Gastrocnemius medialis (tissue), 4 donors: Measurements from ENCODE around the gene BRMS1.
A peak's percentile ranks its signal among the peaks of the same experiment; 100 is the strongest.

Experiments used
- CTCF ChIP-seq, 5 experiments: fragments of 450-650 bp in 3 of 5; fragments of 200-600 bp in 2 of 5; sonication (generic) in 2 of 5; IDR thresholded peaks in 4 of 5; conservative IDR thresholded peaks in 1 of 5; 1 replicate in 4 of 5; 2 replicates in 1 of 5; pipeline ENCODE4 v1.5.1; 2016 to 2019; ENCODE audit warnings: antibody characterized with exemption in 5 of 5, mild to moderate bottlenecking in 3 of 5, moderate library complexity in 3 of 5
- POLR2A ChIP-seq, 2 donors: fragments of 450-650 bp; IDR thresholded peaks; one replicate each; pipeline ENCODE4 v1.6.1; 2017; ENCODE audit warnings: antibody characterized with exemption in 2 of 2, mild to moderate bottlenecking in 2 of 2, moderate library complexity in 2 of 2

DNA sequence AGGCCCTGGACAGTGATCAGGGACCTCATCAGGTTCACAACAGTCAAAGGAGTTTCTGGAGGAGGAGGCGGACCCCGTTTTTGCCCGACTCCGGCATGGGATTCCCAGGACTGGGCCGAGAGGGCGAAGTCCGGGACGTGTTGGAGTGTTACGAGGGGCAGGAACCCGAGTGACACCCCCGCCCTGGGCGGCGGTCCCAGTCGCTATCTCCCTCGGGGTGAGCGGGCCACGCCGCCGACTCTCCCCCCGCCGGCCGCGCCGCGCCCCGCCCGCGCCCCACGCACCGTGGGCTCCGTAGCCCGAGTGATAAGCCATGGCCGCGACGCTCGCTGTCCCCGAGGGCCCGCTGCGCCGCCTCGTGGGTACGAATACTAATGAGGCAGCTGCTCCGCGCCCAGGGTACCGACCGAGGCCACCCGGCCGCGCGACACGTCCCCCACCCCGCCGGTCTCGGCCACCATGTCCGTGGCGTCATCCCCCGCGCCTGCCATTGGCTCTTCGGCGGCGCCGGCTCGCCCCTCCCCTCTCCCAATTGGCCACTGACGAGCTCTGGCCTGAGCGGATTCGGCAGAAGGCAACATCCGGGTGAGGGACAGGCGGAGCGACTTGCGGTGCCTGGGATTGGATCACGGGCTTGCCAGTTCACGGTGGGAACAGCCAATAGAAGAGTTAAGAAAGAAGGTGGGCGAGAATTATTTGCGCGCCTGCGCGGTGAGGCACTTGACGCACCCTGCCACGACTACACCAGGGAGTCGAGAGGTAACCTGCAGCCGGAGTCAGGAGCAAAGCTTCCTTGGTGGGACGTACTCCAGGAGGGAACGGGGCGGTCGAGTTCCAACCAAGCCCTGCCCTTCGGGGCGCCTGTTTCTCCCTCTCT lies 56.0 kb downstream of the BRMS1 start, which contains the start of gene YIF1A:
- no peak for TF ChIP-seq CTCF (IDR thresholded peaks at IDR 0.05 in 4 of 5, conservative IDR thresholded peaks at IDR 0.05 in 1 of 5)
- peak; percentile 93 to 97 for TF ChIP-seq POLR2A (IDR thresholded peaks at IDR 0.05)
